Activated CD4-positive, CD25-positive, alpha-beta regulatory T cell treated with anti-CD3 and anti-CD28 coated beads, Interleukin-2, amount 50 U/mL, for 16 hours (primary cell): Measurements from ENCODE around the gene HDAC9.

Experiments used
- DNase-seq: peaks from one replicate; pipeline ENCODE4 v3.0.0-alpha.2; 2020; ENCODE audit warnings: low read depth, low spot score

HDAC9 gene

DNA sequence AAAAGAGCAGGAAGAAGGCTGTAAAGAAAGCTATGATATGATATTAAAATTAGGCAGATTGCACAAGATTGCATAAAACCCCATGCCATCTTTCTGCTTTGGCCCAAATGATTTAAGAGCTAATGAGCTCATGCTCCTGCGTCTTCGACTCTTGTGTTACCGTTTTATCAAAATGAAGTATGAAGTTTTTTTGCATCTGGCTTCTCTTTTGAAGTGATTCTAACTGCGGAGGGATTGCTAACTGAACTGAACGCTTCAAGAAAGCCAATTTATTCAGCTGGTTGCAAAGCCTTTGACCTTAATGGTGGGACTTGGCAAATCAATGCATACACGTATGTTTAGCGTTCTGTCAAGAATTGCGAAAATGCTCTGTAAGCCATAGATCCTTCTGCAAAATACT, 339.0 kb downstream of the HDAC9 start:
- no peak for DNase-seq

DNA sequence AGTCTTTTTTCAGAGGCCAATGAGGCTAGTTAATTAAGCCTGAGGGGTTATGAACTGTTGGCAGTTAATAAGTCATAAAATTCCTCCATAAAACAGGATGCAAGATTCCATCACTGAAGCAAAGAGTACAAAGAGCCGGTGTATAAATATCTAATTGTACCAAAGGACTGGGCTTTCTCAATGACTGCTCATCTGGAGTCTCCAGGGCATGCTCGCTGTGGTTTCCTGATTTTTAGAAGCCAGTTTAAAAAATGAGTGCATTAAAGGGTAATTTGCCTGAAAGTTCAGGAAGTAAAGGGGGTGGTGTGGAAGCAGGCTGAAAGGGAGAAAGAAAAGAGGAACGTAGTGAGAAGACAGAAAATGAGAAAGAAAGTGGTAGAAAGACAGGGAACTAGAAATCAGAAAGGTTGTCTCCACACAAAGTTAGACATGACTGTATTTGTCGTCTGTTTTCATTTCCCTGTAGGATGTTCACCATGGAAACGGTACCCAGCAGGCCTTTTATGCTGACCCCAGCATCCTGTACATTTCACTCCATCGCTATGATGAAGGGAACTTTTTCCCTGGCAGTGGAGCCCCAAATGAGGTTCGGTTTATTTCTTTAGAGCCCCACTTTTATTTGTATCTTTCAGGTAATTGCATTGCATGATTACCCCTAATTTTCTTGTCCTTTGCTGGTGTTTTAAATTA, 339.6 kb downstream of the HDAC9 start:
- no peak for DNase-seq

DNA sequence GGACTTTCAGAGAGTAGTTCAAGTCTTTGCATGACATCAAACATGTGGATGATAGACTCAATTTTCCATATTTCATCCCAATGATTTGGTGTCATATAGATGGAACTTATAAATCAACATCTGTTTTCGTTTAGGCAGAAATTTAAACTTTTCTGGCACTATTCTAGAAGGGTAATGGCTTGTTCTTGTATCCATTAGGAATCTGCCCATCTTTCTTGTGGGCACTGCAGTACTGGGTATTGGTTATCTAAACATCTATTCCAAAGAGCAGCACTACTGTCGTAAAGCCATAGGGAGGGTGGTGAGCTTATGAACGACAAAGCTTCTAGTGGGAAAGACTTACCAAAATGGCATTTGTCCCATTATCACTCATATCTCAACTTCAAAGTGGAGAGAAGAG, 348.4 kb downstream of the HDAC9 start:
- DNase-seq: no peak

DNA sequence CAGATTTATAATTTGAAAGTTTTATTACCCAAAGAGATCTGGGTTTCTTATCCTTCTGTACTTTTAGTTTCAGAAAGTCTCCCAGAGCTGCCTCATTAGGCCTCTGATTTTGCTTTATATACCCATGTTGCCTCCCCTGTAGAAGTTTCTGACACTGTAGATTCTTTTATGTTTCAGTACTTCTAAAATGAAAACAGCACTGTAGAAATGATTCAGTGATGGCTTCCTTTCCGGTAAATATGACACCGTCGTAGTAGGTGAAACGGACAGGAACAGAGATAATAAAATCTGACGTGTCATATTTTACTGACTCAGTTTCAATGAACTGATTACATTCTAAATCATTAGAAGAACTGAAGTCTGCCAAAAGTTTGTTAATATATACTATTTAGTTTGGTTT, 349.2 kb downstream of the HDAC9 start:
- no peak for DNase-seq

DNA sequence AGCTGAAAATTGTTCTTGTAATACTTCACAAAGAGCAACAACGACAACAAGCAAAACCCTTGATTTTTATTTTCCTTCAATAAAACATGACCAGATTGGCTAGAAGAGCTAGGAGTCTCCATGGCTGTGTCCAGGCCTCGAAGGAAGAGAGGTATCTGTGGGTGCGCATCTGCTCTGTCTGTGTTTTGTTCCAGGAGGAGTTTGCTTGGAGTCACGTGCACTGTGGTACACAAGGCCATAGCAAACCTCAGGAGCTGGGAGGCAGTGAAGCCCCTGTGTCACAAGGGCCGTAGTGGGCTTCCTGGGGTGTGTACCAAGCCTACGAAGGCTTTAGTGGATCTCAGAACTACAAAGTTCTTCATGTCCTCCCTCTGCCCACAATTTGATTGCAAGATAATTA, 350.2 kb downstream of the HDAC9 start:
- no peak for DNase-seq

DNA sequence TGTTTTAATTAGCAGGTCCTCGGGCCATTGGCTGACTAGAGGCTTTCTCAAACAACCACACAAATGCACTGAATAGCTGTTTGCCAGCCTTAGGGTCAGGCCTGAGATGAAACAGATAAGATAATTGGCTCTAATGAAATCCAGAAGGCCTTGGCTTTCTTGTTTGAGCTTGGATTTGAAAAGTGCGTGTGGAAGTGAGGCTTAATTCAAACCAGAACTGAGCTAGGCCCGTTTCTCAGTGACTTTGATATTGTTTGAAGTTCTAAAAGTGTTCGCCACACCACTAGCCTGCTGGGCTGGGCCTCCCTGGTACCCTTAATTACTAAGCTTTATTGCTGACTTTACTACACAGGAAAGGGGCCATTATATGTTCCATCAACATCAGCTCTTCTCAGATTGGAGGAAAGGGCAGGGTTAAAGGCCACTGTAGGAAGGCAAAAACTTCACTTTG, 351.2 kb downstream of the HDAC9 start:
- DNase-seq: no peak

DNA sequence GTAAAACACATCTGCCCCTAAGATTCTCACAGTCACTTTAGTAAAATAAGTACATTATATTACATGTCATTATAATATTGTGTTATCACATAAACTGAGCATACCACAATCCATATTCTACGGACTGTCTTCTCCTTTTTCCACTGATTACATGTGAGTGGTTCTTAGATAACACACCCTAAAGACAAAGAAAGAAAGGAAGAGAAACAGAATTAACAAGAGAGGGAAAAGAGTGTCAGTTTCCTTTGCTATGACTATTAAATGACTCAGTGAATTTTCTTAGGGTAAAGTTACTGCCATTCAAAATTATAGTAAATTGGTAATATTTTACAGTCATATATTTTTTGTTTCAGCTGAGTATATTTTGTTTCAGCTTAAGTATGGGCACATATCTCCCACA, 353.6 kb downstream of the HDAC9 start:
- DNase-seq: no peak

DNA sequence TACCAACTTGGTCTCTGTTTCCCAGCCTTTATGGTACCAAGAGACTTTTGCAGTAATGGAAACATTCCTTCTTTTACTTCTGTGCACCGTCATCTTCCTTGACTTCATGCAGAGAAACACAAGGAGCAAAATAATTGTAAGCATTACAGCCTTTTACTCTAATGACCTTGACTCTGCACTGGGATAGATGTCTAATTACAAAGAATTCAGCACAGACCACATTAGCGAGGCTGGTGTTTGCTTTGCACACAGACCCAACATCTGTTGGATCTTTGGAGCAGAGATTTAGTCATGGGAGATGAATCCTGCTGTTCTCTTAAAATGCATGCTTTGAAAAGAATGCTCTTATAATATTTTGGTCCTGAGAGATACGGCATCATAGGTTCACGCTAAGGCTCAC, 360.2 kb downstream of the HDAC9 start:
- DNase-seq: no peak

DNA sequence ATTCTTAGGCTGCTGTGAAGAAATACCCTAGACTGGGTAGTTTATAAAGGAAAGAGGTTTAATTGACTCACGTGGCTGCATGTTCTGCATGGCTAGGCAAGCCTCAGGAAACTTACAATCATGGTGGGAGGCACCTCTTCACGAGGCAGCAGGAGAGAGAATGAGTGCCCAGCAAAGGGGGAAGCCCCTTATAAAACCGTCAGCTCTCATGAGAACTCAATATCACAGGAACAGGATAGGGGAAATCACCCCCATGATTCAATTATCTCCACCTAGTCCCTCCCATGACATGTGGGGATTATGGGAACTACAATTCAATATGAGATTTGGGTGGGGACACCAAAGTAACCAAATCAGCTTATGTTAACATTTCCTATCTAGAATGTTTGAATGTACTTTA, 362.7 kb downstream of the HDAC9 start:
- no peak for DNase-seq

DNA sequence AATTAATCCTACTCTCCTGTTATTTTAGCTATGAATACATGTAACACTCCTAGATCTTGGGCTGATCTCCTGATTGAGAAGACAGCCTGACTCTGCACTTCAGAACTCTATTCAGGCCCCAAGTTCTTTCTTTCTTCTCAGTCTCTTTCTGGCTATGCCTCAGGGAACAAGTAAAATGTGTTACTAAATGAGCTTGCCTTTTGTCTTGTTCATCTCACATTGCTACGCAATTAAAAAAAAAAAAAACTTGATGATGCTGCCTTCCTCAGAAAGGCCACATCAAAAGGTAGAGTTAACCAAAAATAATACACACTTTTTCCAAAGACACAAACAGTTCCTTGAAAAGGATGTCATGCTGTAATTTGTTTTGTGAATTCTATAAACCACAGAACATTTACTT, 363.8 kb downstream of the HDAC9 start:
- no peak for DNase-seq

DNA sequence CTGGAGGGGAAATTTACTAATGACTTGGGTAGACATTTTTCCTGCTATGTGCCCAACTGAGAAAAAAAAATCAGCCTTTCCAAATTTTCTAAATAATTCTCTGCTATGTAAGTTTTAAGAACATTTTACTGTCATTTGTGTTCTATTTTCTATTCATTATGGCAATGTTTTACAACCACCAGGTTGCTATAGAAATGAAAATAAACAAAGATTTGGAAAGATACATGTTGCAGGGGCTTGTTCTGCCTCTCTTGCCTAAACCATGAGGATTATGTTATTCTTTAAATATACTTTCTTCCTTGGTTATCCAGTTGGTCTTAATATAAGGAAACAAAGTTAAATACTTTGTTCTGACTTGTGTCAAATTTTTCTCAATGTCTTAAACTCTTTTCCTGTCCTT, 364.7 kb downstream of the HDAC9 start:
- no peak for DNase-seq

DNA sequence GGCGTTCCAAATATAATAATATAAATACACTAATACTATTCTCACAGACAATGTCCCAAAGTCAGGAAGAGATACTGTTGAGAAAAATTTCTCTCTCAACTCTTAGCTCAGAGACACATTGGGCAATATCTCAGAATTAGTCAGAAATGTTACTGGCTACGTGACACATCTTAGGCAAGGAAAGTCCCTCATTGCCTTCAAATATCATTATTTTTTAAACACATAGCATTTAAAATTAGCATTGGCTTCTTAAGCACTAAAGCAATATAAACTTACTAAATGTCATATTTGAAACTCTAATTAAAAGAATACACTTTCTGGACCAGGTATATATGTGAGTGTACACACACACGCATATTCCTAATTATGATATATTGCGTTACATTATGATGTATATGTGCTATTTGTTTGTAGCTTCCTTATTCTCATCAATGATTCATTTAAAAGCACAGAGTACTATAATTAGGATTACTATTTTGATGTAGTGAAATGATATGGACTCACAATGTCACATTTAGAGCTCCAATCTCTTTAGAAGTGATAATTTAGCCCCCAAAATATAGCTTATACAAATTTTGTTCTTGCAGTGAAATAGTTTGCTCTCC, 366.1 kb downstream of the HDAC9 start:
- no peak for DNase-seq

DNA sequence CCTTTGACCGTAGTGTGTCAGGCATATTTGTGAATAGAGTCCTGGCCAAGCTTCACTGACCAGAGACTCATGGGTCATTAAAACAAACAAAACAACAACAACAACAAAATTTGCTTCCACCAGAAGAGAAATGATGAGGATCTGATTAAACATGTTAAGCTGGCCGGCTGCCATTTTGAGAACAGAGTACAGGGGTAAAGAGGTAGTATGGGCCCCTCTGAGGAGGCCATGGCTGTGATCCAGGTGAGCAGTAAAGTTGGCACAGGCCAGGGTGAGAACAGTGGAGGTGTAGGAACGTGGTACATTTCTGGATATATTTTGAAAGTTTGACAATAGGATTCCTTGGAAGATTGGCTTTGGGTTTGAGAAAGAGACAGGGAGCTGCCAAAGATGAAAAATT, 369.4 kb downstream of the HDAC9 start:
- DNase-seq: no peak

DNA sequence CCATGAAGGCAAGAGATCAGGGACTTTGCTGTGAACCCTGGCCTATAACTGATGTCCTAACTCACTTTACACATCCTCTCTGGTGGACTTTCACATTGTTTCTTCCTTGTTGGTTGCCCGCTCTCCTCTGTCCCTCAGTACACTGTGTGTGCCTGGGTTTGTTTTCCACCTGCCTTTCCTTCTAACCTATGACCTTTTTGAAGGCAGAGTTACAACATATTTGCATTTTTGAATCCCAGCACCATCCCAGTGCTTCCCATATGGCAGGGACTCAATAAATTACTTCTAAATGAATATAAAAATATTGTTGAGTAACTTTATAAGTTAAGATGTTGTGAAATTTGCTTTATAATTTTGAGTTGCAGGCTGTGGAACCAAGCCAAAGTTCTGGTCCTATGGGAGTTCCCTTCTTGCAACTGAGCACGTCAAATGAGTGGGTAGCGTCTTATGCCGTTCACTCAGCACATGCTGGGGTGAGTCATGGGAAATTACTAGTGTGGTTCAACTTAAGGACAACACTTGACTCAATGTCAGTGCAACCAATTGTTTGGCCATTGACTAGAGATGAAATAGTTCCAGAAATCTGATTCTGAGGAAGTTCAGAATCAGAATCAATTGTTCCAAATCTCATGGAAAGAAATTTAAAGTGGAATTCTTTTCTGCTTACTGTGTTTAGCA, 370.9 kb downstream of the HDAC9 start:
- DNase-seq: no peak

DNA sequence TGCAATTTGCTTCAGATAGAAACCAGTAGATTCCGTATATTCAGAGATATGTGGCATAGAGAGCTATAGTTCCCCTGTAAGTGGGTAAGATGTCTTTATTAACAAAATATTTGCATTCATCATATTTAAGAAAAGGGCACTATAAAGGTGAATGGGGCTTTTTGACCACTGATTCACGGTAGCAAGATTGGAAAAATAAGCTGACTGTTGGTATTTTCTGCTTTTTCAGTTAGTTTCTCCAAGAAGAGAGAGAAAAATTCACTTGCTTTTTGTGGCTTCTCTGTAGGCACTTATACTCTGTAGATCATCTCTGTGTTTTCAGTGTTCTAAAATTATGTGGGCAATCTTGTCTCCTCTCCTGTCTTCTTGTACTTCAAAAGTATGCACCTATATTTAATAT, 376.8 kb downstream of the HDAC9 start:
- DNase-seq: no peak

DNA sequence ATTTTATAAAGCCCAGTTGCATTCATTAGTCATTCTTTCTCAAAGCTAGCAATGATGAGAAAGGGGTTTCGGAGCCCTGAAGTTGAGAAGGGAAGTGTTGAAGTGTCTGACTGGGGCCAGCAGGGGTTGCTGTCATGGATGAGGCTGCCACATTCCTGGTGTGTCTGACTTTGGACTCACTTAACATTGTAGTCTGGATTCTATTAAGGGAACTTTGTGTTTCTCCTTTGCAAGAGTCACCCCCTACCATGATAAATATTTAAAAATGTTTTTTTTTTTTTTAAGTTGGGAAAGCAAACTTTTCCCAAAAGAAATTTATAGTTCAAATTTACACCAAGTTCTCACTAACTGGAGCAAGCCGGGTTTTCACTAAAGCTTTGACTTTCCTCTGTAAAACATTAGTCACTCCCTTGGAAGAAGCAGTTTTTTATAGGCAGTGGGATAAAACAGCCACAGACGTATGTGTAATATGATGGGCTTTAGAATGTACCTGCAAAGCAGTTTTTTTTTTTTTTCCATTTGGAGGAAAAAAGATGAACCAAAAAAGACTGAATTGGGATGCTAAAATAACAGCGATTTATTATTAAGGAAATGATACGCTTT, 378.3 kb downstream of the HDAC9 start:
- DNase-seq: no peak

DNA sequence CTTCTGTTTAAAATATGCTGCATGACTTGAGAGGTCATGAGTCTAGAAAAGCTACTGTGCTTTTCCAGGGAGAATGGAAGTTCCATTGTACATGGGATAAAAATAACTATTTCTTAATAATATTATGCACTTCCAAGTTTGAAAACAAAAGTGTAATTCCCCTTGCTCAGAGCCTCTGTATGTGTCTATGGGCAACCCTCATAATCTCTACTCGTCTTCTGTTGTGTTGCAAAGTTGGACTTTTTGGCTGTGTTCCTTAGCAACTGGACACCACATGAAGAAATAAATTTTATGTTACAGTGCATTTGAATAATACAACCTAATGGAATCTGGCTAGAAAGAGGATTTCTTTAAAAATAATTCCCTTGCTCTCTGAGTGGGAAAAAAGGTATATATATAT, 379.3 kb downstream of the HDAC9 start:
- no peak for DNase-seq

DNA sequence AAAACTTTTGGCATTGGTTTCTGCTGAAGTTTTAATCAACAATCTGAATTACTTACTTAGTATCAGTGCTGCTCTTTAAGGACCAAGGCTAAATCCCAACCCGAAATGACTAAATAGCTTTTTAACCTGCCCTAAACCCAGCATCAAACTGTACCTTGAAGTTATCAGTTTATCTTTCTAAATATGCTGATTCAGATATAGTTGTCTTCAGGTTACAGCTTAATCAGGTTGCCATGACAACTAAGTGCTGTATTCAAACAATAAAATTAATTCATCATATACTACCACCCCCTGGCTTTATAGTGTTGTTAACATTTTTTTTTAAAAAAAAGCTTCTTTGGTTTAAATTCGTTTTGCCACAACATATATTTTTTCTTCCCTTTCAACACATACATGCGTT, 382.3 kb downstream of the HDAC9 start:
- DNase-seq: no peak

DNA sequence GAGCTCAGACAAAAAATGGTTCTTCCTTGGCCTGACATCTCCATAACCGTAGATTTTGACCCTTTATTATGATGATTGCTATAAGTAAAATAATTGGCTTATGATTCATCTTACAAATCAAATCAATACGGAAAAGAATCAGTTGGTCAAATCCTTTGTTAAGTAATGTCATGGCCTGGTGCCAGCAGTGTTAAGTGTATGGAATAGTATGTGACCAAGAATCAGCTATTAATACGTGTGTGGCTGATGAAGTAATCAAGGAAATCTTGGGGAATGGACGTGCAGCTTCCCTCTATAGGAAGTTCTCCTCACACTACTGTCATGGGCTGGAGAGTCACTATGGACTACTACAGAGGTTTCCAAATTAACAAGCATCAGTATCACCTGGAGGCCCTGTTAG, 391.3 kb downstream of the HDAC9 start:
- DNase-seq: no peak

DNA sequence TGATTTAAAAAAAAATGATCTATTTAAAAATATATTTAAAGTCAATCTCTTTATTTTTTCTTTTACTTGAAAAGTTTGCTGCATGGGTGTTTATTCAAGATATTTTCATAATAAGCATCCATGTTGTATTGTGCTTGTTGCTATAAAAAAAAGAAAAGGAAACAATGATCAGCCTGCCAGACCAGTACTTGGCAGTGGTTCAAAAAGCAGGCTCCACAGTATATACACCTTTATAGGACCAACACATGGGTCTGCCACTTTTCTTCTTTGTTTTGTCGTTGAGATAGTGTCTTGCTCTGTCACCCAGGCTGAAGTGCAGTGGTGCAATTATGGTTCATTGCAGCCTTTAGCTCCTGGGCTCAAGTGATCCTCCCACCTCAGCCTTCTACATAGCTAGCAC, 393.9 kb downstream of the HDAC9 start:
- no peak for DNase-seq

DNA sequence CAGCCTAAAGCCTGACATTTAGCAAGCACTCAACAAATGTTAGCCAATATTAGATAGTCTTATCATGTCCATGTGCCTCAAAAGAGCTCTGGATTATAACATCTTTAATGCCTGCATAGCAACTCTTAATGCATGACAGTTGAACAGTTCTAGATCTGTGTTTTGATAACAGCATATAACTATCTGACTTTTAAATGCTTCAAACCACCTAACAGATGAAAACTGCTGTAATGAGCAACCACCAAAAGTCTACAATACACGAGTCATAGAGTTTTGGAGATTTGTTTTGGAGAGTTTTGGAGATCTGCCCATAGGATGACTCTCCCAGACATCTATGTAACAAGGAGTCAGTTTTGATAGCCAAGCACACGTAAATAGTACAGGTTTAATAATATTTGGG, 394.6 kb downstream of the HDAC9 start:
- DNase-seq: no peak

DNA sequence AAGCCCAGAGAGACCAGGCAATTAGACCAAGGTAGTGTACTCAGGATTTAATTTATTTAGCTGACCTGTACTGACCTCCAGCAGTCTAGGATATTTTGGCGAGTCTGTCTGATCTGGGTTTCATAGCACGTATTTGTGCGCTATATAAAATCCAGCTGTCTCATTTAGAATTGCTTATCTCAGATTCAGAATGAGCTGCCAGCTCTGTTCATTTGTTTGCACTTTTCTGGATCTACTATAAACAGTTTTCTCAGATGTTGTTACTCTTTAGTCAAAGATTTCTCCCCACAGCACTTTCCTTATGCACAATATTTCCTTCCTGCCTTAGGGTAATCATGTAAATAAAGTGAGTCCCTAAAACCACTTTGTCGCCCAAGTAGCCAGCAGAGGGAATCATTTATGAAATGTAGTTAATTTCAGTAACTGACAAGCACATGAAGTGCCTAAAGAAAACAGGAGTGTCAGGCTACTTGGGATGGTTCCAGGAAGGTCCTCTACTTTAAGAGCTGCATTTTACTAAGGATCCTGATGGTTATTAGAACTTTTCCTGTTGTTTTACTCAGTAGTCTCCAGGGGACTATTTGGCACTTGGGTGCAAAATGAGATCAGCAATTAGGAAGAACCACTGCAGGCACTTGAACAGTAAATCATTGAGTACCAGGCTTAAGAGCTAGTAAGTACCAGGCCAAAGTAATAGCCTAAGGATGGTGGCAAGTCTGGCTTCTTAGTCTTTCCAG, 395.5 kb downstream of the HDAC9 start:
- no peak for DNase-seq
